ENCODE data around the gene MOCS1. TPM values are rescaled to one million over a fixed set of nuclear protein-coding genes. Genes with fewer than 3 reads are reported as not detected.

Gene MOCS1
- total and polyA plus RNA-seq, 4 donors: 6.7 to 36.2 (median 29.2) TPM

DNA sequence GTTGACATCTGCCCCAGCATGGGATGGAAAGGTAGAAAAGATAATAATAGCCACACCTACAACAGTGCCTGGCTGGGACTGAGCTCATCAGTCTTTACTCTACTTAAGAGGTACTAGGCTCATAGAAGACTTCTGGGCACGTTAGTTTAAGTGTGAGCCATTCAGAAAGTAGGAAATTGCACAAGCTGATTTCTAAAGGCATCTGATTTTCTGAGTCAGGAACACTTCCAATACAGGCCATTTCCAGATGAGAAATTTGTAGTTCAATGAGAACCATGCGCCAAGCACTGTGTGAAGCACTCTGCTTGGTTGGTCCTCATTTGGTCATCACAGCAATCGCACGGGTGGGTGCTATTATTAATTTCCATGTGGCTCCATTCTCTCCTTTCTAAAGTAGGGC, 42.3 kb downstream of the MOCS1 start:
- Histone ChIP-seq H3K27me3 (ENCODE audit: control insufficient read depth in 4 of 4, insufficient read depth in 4 of 4, low read length in 3 of 4) (no peaks in the 10 kb centered on the region), H3K36me3 (ENCODE audit: control insufficient read depth in 4 of 4, insufficient read depth in 3 of 4, low read depth in 1 of 4, low read length in 3 of 4) (no peaks in the 10 kb centered on the region), H3K27ac (ENCODE audit: low read depth in 1 of 2, low read length in 2 of 2) (no peak overlapping the region), H3K4me3 (ENCODE audit: low read depth in 1 of 3, low read length in 3 of 3) (no peak overlapping the region), H3K9ac (ENCODE audit: low read depth in 1 of 2, low read length in 2 of 2) (no peak overlapping the region), H3K4me1 (ENCODE audit: control insufficient read depth in 4 of 4, insufficient read depth in 4 of 4, low read length in 3 of 4) (no peaks in the 10 kb centered on the region), H3K9me3 (ENCODE audit: control insufficient read depth in 4 of 4, low read length in 3 of 4) (no peaks in the 10 kb centered on the region)
- TF ChIP-seq, protein P1, sequence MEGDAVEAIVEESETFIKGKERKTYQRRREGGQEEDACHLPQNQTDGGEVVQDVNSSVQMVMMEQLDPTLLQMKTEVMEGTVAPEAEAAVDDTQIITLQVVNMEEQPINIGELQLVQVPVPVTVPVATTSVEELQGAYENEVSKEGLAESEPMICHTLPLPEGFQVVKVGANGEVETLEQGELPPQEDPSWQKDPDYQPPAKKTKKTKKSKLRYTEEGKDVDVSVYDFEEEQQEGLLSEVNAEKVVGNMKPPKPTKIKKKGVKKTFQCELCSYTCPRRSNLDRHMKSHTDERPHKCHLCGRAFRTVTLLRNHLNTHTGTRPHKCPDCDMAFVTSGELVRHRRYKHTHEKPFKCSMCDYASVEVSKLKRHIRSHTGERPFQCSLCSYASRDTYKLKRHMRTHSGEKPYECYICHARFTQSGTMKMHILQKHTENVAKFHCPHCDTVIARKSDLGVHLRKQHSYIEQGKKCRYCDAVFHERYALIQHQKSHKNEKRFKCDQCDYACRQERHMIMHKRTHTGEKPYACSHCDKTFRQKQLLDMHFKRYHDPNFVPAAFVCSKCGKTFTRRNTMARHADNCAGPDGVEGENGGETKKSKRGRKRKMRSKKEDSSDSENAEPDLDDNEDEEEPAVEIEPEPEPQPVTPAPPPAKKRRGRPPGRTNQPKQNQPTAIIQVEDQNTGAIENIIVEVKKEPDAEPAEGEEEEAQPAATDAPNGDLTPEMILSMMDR (IDR thresholded peaks at IDR 0.05; ENCODE audit: low read depth, low read length, missing input control): no peak
- TF ChIP-seq FOXA2 (IDR thresholded peaks at IDR 0.05) (no peak), EGR1 (IDR thresholded peaks at IDR 0.05; ENCODE audit: low read depth in 2 of 2) (no peak), REST (IDR thresholded peaks at IDR 0.05) (no peak), RAD21 (IDR thresholded peaks at IDR 0.05) (no peak), HNF4G (IDR thresholded peaks at IDR 0.05) (no peak), GABPA (IDR thresholded peaks at IDR 0.05 in 1 of 2, conservative IDR thresholded peaks at IDR 0.05 in 1 of 2) (no peak), FOXA1 (IDR thresholded peaks at IDR 0.05) (no peak), JUND (IDR thresholded peaks at IDR 0.05) (no peak), TAF1 (conservative IDR thresholded peaks at IDR 0.05) (no peak), NR2F2 (IDR thresholded peaks at IDR 0.05) (no peak), YY1 (IDR thresholded peaks at IDR 0.05) (no peak), ATF3 (IDR thresholded peaks at IDR 0.05) (no peak)
- TF ChIP-seq, protein P2, sequence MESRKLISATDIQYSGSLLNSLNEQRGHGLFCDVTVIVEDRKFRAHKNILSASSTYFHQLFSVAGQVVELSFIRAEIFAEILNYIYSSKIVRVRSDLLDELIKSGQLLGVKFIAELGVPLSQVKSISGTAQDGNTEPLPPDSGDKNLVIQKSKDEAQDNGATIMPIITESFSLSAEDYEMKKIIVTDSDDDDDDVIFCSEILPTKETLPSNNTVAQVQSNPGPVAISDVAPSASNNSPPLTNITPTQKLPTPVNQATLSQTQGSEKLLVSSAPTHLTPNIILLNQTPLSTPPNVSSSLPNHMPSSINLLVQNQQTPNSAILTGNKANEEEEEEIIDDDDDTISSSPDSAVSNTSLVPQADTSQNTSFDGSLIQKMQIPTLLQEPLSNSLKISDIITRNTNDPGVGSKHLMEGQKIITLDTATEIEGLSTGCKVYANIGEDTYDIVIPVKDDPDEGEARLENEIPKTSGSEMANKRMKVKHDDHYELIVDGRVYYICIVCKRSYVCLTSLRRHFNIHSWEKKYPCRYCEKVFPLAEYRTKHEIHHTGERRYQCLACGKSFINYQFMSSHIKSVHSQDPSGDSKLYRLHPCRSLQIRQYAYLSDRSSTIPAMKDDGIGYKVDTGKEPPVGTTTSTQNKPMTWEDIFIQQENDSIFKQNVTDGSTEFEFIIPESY (IDR thresholded peaks at IDR 0.05): no peak
- no peak for DNase-seq (ENCODE audit: low spot score)
- 58% methylated on average over 4 of the region's 4 CpGs for WGBS

GRCh38 chr6:39891353-39891752, 42.9 kb downstream of the MOCS1 start:
- H3K36me3 ChIP-seq (ENCODE audit: control insufficient read depth in 4 of 4, insufficient read depth in 3 of 4, low read depth in 1 of 4, low read length in 3 of 4): no peaks in the 10 kb centered on the region
- H3K27ac ChIP-seq (ENCODE audit: low read depth in 1 of 2, low read length in 2 of 2): no peak overlapping the region
- no peak overlapping the region for H3K9ac ChIP-seq (ENCODE audit: low read depth in 1 of 2, low read length in 2 of 2)
- no peaks in the 10 kb centered on the region for H3K9me3 ChIP-seq (ENCODE audit: control insufficient read depth in 4 of 4, low read length in 3 of 4)
- no peaks in the 10 kb centered on the region for H3K4me1 ChIP-seq (ENCODE audit: control insufficient read depth in 4 of 4, insufficient read depth in 4 of 4, low read length in 3 of 4)
- no peak for DNase-seq (ENCODE audit: low spot score)
- WGBS: 95% methylated on average over 6 of the region's 6 CpGs
- no peak overlapping the region for H3K4me3 ChIP-seq (ENCODE audit: low read depth in 1 of 3, low read length in 3 of 3)
- no peaks in the 10 kb centered on the region for H3K27me3 ChIP-seq (ENCODE audit: control insufficient read depth in 4 of 4, insufficient read depth in 4 of 4, low read length in 3 of 4)
- TF ChIP-seq, protein P2 (IDR thresholded peaks at IDR 0.05): no peak
- TF ChIP-seq FOXA2 (IDR thresholded peaks at IDR 0.05): no peak
- no peak for TF ChIP-seq TAF1 (conservative IDR thresholded peaks at IDR 0.05)
- no peak for TF ChIP-seq RXRA (IDR thresholded peaks at IDR 0.05)
- no peak for TF ChIP-seq RAD21 (IDR thresholded peaks at IDR 0.05)
- TF ChIP-seq REST (IDR thresholded peaks at IDR 0.05): no peak
- no peak for TF ChIP-seq GABPA (IDR thresholded peaks at IDR 0.05 in 1 of 2, conservative IDR thresholded peaks at IDR 0.05 in 1 of 2)
- no peak for TF ChIP-seq EGR1 (IDR thresholded peaks at IDR 0.05; ENCODE audit: low read depth in 2 of 2)
- no peak for TF ChIP-seq NR2F2 (IDR thresholded peaks at IDR 0.05)
- no peak for TF ChIP-seq JUND (IDR thresholded peaks at IDR 0.05)
- no peak for TF ChIP-seq FOXA1 (IDR thresholded peaks at IDR 0.05)
- TF ChIP-seq ATF3 (IDR thresholded peaks at IDR 0.05): no peak
- no peak for TF ChIP-seq HNF4G (IDR thresholded peaks at IDR 0.05)
- TF ChIP-seq SP1 (IDR thresholded peaks at IDR 0.05): no peak

Data from liver (tissue), 9 donors.